ENCODE measurements around the gene ARMC10.

- TF ChIP-seq, protein P1, sequence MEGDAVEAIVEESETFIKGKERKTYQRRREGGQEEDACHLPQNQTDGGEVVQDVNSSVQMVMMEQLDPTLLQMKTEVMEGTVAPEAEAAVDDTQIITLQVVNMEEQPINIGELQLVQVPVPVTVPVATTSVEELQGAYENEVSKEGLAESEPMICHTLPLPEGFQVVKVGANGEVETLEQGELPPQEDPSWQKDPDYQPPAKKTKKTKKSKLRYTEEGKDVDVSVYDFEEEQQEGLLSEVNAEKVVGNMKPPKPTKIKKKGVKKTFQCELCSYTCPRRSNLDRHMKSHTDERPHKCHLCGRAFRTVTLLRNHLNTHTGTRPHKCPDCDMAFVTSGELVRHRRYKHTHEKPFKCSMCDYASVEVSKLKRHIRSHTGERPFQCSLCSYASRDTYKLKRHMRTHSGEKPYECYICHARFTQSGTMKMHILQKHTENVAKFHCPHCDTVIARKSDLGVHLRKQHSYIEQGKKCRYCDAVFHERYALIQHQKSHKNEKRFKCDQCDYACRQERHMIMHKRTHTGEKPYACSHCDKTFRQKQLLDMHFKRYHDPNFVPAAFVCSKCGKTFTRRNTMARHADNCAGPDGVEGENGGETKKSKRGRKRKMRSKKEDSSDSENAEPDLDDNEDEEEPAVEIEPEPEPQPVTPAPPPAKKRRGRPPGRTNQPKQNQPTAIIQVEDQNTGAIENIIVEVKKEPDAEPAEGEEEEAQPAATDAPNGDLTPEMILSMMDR (conservative IDR thresholded peaks at IDR 0.05; ENCODE audit: low read length), result no peak
- no peak for TF ChIP-seq EZH2phosphoT487 (IDR thresholded peaks at IDR 0.05; ENCODE audit: borderline replicate concordance, low read depth, low read length)
Measured at GRCh38 chr7:103119791-103120291, 44.9 kb downstream of the ARMC10 start.
